Smooth muscle cell (in vitro differentiated cells): ENCODE data around the gene NAALADL2. TPM values are rescaled to one million over a fixed set of nuclear protein-coding genes. Genes with fewer than 3 reads are reported as not detected.
A peak's percentile ranks its signal among the peaks of the same experiment; 100 is the strongest.

Experiments used
- DNase-seq: peaks from one replicate; lab custom pipeline; 2025; ENCODE audit not compliant: unreplicated experiment; lab: John Stamatoyannopoulos, UW
- H2AFZ ChIP-seq: fragments of 200-600 bp; sonication (generic); 2 replicates; pipeline ENCODE4 v1.6.0; 2016; ENCODE audit warnings: antibody characterized with exemption, low read depth, mild to moderate bottlenecking
- H3F3A ChIP-seq: fragments of 200-600 bp; sonication (generic); 2 replicates; pipeline ENCODE4 v1.6.0; 2017; ENCODE audit warnings: antibody characterized with exemption, low read depth
- H3K27ac ChIP-seq: fragments of 200-600 bp; sonication (generic); 2 replicates; pipeline ENCODE4 v1.5.1; 2016; ENCODE audit warnings: low read depth, mild to moderate bottlenecking
- H3K27me3 ChIP-seq: fragments of 200-600 bp; sonication (generic); 2 replicates; pipeline ENCODE4 v1.6.1; 2016; ENCODE audit warnings: low read depth, mild to moderate bottlenecking
- H3K36me3 ChIP-seq: fragments of 200-600 bp; sonication (generic); 2 replicates; pipeline ENCODE4 v1.5.1; 2016; ENCODE audit warnings: low read depth
- H3K4me1 ChIP-seq: fragments of 200-600 bp; sonication (generic); 2 replicates; pipeline ENCODE4 v1.5.1; 2016; ENCODE audit warnings: low read depth
- H3K4me2 ChIP-seq: fragments of 200-600 bp; sonication (generic); 2 replicates; pipeline ENCODE4 v1.6.0; 2016; ENCODE audit warnings: mild to moderate bottlenecking
- H3K4me3 ChIP-seq: fragments of 200-600 bp; sonication (generic); 2 replicates; pipeline ENCODE4 v1.5.1; 2016; ENCODE audit warnings: mild to moderate bottlenecking
- H3K79me2 ChIP-seq: fragments of 200-600 bp; sonication (generic); 2 replicates; pipeline ENCODE4 v1.6.0; 2016; ENCODE audit warnings: low read depth, mild to moderate bottlenecking
- H3K9ac ChIP-seq: fragments of 200-600 bp; sonication (generic); 2 replicates; pipeline ENCODE4 v1.6.0; 2016; ENCODE audit warnings: low read depth
- H3K9me3 ChIP-seq: fragments of 200-600 bp; sonication (generic); replicated peaks from 2 replicates; pipeline ENCODE4 v1.5.1; 2016; ENCODE audit warnings: low read depth
- H4K20me1 ChIP-seq: fragments of 200-600 bp; sonication (generic); 2 replicates; pipeline ENCODE4 v1.6.0; 2016; ENCODE audit warnings: low read depth
- CTCF ChIP-seq: fragments of 200-600 bp; sonication (generic); IDR thresholded peaks from 2 replicates; pipeline ENCODE4 v1.5.1; 2017; ENCODE audit warnings: borderline replicate concordance, mild to moderate bottlenecking, antibody characterized with exemption; ENCODE audit not compliant: insufficient read depth, poor library complexity, severe bottlenecking
- WGBS: methylation state at CpG from one replicate; pipeline ENCODE4 v1.1.7; 2016; ENCODE audit warnings: low lambda C conversion rate; 5-methylcytosine and 5-hydroxymethylcytosine counted together
- polyA plus RNA-seq: library from polyadenylated mRNA; unstranded; fragments of >200 nt; fragmentation: Nextera tagmentation; extraction: Ambion mirVana; gene quantifications from 2 replicates; pipeline ENCODE4 v1.2.1, GENCODE V29; 2016
- total RNA-seq: library from RNA; depleted of rRNA; stranded (reverse); fragments of >200 nt; gene quantifications from 2 replicates; pipeline ENCODE4 v1.2.3, GENCODE V29; 2014

The NAALADL2 gene
- total and polyA plus RNA-seq, 2 experiments from 2014 or later = 2.5 to 13.8 TPM

GRCh38 chr3:174945276-174945675 lies 86.1 kb downstream of the NAALADL2 start:
- Histone ChIP-seq H3K9ac (no peak overlapping the region), H3K4me3 (no peak overlapping the region), H3K79me2 (no peaks in the 10 kb centered on the region), H2AFZ (no peak overlapping the region), H3F3A (no peaks in the 10 kb centered on the region), H3K9me3 (no peaks in the 10 kb centered on the region), H3K36me3 (no peaks in the 10 kb centered on the region), H3K4me2 (no peak overlapping the region), H3K27me3 (no peaks in the 10 kb centered on the region), H4K20me1 (no peaks in the 10 kb centered on the region), H3K4me1 (no peaks in the 10 kb centered on the region), H3K27ac (no peak overlapping the region)
- WGBS = 90% methylated on average over 2 of the region's 2 CpGs
- TF ChIP-seq CTCF = no peak
- DNase-seq = no peak

GRCh38 chr3:174945951-174946350 lies 86.8 kb downstream of the NAALADL2 start:
- no peaks in the 10 kb centered on the region for H3F3A ChIP-seq
- TF ChIP-seq CTCF = no peak
- no peak overlapping the region for H3K4me3 ChIP-seq
- H3K4me1 ChIP-seq = no peaks in the 10 kb centered on the region
- no peaks in the 10 kb centered on the region for H3K9me3 ChIP-seq
- H3K36me3 ChIP-seq = no peaks in the 10 kb centered on the region
- H3K27me3 ChIP-seq = no peaks in the 10 kb centered on the region
- DNase-seq = no peak
- H3K4me2 ChIP-seq = no peak overlapping the region
- H4K20me1 ChIP-seq = no peaks in the 10 kb centered on the region
- H3K79me2 ChIP-seq = no peaks in the 10 kb centered on the region
- H2AFZ ChIP-seq = no peak overlapping the region
- H3K27ac ChIP-seq = no peak overlapping the region
- no peak overlapping the region for H3K9ac ChIP-seq
- WGBS = 95% methylated on average over 2 of the region's 2 CpGs

GRCh38 chr3:174949523-174949922 lies 90.4 kb downstream of the NAALADL2 start:
- no peaks in the 10 kb centered on the region for H3K4me1 ChIP-seq
- no peaks in the 10 kb centered on the region for H3F3A ChIP-seq
- no peak overlapping the region for H3K27ac ChIP-seq
- no peak overlapping the region for H3K4me2 ChIP-seq
- no peaks in the 10 kb centered on the region for H3K27me3 ChIP-seq
- no peaks in the 10 kb centered on the region for H4K20me1 ChIP-seq
- H3K36me3 ChIP-seq = no peaks in the 10 kb centered on the region
- TF ChIP-seq CTCF = no peak
- no peaks in the 10 kb centered on the region for H3K9me3 ChIP-seq
- H3K79me2 ChIP-seq = no peaks in the 10 kb centered on the region
- no peak overlapping the region for H3K4me3 ChIP-seq
- no peak overlapping the region for H3K9ac ChIP-seq
- no peak for DNase-seq
- H2AFZ ChIP-seq = no peak overlapping the region
- WGBS = 85% methylated on average over 2 of the region's 2 CpGs

- no peaks in the 10 kb centered on the region for H3K79me2 ChIP-seq
- WGBS = 43% methylated on average over 3 of the region's 3 CpGs
Observed at GRCh38 chr3:174951034-174951433, 91.9 kb downstream of the NAALADL2 start.

More at GRCh38 chr3:174951034-174951433, 91.9 kb downstream of the NAALADL2 start:
- Histone ChIP-seq H3K36me3 (no peaks in the 10 kb centered on the region), H3K27me3 (no peaks in the 10 kb centered on the region), H3K27ac (peak overlapping the region; percentile 34), H3F3A (no peaks in the 10 kb centered on the region), H3K4me3 (no peak overlapping the region), H3K4me1 (no peaks in the 10 kb centered on the region), H3K4me2 (peak overlapping the region; percentile 16), H4K20me1 (no peaks in the 10 kb centered on the region), H2AFZ (no peak overlapping the region), H3K9me3 (no peaks in the 10 kb centered on the region), H3K9ac (no peak overlapping the region)
- no peak for DNase-seq
- no peak for TF ChIP-seq CTCF
